GM10266 (cell line): Measurements from ENCODE around the gene ADAMTS4.
A peak's percentile ranks its signal among the peaks of the same experiment; 100 is the strongest.

Experiments
- DNase-seq: peaks from one replicate; pipeline ENCODE4 v3.0.0; 2012; ENCODE audit errors: extremely low spot score
- CTCF ChIP-seq: IDR thresholded peaks from 2 replicates; pipeline ENCODE4 v1.5.1; 2012; ENCODE audit warnings: mild to moderate bottlenecking, low read depth; ENCODE audit not compliant: control insufficient read depth, insufficient read depth; ENCODE audit errors: missing control alignments

Gene ADAMTS4

DNA sequence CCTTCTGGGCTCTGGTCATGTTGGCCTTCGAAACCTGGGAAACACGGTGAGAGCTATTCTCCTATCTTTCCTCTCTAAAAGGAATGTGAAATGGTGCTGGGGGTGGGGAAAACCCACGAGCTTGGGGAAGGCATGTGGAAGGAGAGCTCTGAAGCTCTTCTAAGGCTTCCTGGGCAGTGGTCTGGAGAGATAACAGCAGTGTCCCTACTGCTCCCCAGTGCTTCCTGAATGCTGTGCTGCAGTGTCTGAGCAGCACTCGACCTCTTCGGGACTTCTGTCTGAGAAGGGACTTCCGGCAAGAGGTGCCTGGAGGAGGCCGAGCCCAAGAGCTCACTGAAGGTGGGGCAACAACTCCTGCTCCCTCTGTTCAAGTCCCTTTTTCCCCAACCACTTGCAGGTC, 36.8 kb downstream of the ADAMTS4 start:
- TF ChIP-seq CTCF, result no peak
- no peak for DNase-seq

- TF ChIP-seq CTCF, result no peak
- no peak for DNase-seq
Observed at GRCh38 chr1:161161652-161162051, 37.2 kb downstream of the ADAMTS4 start.

- DNase-seq, result no peak
- TF ChIP-seq CTCF, result no peak
Observed at GRCh38 chr1:161160671-161161145, 38.1 kb downstream of the ADAMTS4 start.

DNA sequence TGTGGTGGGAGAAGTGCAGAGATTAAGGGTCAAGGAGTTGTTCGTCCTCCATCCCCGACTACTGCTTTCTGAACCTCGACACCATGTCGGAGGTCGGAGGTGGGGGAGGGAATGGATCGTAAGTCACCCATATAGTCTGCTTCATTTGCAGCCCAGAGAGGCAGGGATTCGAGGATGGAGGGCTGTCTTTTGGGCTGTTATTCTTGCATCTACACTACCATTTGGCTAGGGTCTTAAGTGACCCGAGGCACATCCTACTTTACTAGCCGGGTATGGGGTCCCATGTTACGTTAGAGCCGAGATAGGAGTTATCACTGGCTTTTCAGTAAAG, 39.0 kb downstream of the ADAMTS4 start:
- no peak for TF ChIP-seq CTCF
- DNase-seq, result no peak

DNA sequence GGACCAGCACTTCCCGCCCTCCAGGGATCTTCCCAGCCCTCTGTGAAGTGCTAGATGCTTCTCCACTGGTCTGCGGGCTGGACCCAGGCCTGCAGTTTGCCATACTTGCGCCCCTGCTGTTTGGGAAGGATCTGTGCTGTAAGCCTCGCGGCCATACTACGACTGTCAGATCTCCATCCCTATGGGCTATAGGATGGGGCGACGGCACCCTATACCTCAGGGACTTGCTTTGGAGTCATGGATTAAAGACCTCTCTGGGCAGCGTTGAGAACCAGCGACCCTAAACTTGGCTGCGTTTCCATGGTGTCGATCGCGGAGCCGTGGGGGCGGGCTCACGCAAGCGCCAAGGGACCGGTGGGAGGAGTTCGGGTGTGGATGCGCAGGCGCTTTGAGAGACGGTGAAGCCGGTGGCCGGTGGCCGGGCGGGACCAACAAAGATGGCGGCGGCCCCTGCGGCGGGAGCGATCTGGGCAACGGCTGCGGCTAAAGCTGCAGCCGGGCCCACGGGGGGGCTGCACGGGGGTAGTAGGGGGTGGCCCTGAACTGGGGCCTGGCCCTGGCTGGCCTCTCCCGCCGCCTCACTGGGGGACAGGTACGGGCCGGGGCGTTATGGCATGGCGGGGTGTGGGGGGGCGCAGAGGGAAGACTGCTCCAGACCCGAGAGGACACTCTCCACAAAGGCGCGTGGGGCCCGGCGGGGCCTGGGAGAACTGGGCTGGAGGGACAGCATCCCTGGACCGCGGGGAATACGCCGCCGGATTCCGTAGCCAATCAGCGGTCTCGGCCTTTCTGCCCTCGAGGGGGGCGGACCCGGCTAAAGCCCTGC, 39.6 kb downstream of the ADAMTS4 start, which contains the start of gene USP21:
Gene USP21, plus strand, starts transcription at position 414 of the 826 bp plus-strand sequence. CDS start 1,141 bp downstream, outside the sequence.
- no peak for TF ChIP-seq CTCF
- DNase-seq, result peak; percentile 94

GRCh38 chr1:161158316-161159010, 40.4 kb downstream of the ADAMTS4 start:
- no peak for DNase-seq
- TF ChIP-seq CTCF, result no peak

- no peak for DNase-seq
- TF ChIP-seq CTCF, result no peak
Observed at GRCh38 chr1:161157867-161158266, 41.0 kb downstream of the ADAMTS4 start.
